Stimulated activated CD4-positive, alpha-beta T cell treated with anti-CD3 and anti-CD28 coated beads, Interleukin-1b, Interleukin-23, amount 100 ng/mL, for 48 hours (primary cell): Measurements from ENCODE around the gene RGR.

Experiments
- DNase-seq: peaks from one replicate; pipeline ENCODE4 v3.0.0-alpha.2; 2020

RGR gene

DNA sequence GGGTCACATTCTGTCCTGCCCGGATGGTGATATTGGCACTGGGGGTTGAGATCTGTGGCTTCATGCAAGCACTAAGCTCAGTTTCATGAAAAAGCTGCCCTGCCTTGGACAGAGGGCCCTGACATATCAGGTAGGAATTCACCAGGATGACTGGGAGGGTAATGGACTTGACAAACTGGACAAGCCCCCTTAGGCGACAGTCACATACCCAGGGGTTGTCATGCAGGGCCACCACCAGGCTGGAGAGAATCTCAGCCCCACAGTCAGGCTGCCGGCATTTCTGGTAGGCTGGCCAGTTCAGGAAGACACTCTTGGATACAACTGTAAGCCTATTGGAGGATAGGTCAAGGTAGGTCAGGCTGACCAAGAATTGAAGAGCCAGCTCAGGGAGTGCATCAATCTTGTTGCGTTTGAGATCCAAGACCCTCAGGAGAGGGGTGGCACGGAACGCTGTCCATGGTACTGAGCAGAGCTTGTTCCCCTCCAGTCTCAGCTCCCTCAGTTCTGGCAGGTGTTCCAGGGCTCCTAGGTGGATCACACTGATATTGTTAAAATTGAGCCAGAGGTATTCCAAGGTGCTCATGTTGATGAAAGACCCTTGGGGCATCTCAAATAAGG lies 20.3 kb upstream of the RGR start:
- no peak for DNase-seq

GRCh38 chr10:84225427-84226173 lies 19.3 kb upstream of the RGR start, which contains the start of gene LRIT2:
Gene LRIT2, minus strand, starts transcription at chr10:84225544. Its CDS starts 24 bp downstream, at chr10:84225520.
- no peak for DNase-seq

GRCh38 chr10:84226616-84227015 lies 18.2 kb upstream of the RGR start:
- no peak for DNase-seq

DNA sequence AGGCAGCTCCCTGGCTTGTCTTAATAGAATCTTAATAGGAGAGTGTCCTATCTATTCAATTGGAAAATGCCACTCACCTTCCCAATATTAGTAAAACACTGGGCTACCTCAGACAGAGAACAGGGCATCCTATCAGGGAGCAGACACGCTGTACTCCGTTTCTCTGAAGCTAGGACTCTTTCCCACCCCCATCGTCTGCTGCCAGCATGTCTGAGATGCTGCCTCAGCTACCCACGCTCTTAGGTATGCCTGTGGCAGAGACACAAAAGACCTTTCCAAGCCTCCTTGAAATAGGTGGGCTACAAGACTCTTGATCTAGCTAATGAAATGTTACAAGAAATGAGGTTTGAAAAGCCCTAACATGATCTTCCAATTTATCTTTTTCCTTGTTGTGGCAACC lies 17.0 kb upstream of the RGR start:
- no peak for DNase-seq

- DNase-seq = no peak
These were observed 14.5 kb upstream of the RGR start for GRCh38 chr10:84230359-84230758.

- no peak for DNase-seq
These were observed 12.5 kb upstream of the RGR start for GRCh38 chr10:84232376-84232775.

DNA sequence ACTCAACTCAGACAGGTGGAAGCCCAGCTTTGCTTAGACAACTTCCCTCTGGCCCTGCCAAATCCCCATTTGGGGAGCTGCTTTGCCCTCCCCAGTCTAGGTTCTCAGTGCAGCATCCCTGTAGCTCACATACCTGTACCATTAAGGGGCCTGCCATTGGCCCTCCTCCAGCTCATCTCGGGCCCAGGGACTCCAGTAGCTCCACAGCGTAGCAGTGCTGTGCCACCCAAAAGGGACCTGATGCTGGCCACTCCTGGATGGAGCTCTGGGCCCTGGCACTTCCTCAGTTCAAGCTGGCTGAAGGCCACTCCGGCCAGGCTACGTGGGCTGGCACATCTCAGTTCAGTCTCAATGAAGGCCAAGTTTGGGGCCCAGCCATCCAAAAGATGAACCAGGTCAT lies 10.9 kb upstream of the RGR start:
- no peak for DNase-seq

GRCh38 chr10:84234479-84234878 lies 10.4 kb upstream of the RGR start:
- DNase-seq = no peak

DNA sequence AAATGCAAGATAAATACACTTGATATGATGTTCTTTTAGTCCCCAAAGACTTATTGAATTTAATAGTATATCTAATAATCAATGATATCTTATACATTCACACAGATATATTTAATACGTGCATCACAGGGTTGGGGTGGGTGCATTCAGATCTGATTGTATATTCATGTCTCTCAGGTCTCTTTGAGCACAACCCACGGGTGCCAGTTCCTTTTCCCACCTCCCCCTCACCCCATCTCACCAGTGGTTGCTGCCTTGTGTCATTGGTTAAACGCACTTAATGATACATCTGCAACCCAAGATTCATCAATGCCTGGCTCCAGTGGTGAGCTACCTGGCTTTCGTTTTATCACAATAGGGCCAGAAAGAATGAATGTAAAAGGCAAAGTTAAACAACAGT lies 9.8 kb upstream of the RGR start:
- no peak for DNase-seq

DNA sequence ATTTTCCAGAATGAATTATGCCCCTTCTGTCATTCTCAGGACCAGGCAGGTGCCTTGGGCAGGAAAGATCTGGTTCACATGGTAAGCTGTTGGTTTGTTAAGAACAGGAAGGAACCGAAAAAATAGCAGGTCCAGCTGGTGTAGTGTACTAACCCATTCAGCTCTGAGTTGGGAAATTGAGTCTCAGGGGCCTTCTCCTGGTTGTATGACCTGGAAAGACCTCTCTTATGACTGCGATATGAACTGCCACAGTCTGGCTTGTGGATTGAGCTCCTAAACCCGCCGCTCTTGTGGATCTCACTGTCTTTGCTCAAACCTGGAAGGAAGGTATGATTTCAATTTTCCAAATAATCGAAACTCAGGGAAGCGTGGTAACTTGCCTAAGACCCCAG lies 8.1 kb upstream of the RGR start:
- DNase-seq = no peak

DNA sequence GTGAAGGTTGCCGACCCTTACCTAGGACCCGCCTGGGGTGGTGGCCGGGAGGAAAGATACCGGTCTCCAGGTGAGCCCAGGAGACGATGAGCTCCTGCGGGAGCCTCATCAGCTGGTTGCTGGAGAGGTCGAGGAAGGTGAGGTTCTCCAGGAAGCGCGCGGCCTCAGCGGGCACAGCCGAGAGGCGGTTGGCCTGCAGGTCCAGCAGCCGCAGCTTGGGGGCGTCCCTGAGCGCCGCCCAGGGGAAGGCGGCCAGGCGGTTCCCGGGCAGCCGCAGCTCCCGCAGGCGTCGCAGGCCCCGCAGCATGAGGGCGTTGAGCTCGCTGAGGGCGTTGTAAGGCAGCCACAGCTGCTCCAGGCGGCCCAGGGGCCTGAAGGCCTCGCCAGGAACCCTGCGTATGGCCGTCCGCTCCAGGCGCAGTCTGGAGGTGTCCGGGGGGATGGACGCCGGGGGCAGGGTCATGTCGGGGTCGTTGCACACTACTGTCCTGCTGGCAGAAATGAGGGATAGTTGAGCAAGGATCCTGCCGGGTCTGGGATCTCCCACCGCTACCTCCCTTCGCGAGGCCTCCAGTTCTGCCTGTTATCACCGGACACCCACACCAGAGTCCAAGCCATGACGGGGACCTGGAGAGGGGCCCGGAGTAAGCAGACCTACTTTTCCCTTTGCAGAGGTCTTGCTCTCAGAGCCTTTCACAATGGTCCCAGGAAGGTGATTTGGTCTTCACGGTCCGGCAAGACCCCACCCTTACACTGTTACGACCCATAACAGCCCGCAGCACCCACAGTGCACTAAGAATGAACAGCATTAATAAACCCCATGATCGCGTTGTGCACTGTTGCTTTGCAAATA lies 7.4 kb upstream of the RGR start:
- no peak for DNase-seq

DNA sequence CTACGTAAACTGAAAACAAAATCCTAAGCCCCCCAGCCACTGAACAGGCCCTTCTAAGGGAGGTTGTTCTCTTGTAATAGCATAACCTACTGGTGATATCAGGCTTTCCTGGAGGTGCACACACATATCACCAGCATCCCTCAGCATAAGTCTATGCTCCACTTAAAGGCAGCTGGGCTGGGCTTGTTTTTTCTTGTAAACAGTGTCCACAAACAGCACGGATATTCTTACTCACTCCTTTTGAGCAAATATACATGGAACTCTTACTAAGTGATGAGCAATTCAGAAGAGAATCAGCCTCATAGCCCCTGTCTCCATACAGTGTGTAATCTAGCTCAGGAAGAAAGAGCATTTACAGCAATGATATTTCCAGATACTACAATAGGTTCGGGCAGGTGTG lies 5.9 kb upstream of the RGR start:
- DNase-seq = no peak

- DNase-seq = no peak
These were observed 3.6 kb upstream of the RGR start, which contains the start of gene LRIT1 for GRCh38 chr10:84241185-84241790. Gene LRIT1, minus strand, starts transcription at chr10:84241546. Its CDS starts 107 bp downstream, at chr10:84241439.

DNA sequence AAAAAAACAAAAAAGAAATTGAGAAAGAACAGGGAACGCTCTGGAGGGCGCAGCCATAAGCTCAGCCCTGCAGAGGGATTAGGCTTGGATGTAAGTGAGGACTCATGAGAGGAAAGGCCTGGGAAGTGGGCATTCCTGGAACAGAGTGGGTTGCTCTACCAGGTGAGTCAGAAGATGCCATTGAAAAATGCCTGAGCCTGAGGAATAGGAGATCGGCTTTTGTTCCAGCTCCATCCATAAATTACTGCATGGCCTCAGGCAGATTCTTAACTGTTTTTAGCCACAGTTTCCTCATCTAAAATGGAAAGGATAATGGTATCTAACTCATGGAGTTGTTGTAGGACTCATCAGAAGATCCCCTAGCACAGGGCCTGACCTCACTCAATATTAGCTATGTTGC lies 1.1 kb upstream of the RGR start:
- no peak for DNase-seq

- DNase-seq = no peak
These were observed 2.6 kb downstream of the RGR start for GRCh38 chr10:84247496-84247895.

DNA sequence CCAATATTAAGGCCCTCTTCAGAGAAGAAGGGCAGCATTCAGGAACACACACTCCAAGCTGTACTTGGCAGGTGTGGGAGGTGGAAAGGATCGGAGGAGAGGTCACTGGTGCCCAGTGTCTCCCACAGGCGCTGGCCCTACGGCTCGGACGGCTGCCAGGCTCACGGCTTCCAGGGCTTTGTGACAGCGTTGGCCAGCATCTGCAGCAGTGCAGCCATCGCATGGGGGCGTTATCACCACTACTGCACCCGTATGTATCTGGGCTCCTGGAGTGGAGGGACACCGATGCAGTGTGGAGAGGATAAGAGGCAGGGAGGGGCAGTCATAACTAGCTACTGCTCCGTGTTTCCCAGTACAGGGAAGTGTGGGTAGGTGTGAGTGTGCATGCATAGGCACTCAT lies 3.9 kb downstream of the RGR start:
- DNase-seq = no peak

DNA sequence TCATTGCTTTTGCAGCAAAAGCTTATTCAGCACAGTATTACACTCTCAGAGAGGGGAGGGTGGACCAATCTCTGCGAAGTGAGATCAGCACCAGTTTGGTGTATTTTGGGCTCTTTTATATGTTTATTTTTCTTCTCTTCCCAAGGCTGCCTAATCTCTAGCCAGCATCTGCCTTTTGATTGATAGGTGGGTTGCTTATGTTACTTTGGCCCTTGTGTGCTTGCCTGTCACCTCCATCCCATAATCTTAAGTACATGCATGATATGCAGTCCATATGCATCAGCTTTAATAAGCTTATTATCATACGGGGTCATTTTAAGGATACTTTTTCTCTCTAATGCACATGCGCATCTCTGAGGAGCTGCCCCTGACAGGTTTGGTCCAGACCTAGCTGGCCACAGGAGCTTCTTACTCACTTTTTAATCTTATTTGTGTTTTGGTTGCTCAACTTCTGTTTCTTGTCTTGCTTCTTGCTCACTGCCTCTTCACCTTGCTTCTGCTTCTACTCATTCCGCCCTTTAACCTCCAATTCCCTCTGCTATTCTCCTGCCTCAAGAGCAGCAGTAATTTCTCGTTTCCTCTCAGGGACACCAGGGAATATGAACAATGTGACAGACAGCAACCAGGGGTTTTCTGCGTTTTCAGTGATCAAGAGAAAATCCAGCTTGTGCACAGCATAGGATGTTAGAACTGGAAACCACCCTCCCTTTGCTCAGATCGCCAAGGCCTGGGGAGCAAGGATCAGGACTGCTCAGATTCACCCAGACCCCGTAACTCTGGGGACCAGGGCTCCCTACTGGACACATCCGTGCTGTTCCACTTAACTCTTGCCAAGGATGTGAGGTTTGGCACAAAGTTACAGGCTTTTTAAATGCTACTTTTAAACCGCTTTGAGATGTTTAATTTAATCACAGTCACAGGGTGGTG lies 10.0 kb downstream of the RGR start:
- DNase-seq = no peak

GRCh38 chr10:84256510-84257342 lies 11.9 kb downstream of the RGR start:
- peak; percentile 63 for DNase-seq

DNA sequence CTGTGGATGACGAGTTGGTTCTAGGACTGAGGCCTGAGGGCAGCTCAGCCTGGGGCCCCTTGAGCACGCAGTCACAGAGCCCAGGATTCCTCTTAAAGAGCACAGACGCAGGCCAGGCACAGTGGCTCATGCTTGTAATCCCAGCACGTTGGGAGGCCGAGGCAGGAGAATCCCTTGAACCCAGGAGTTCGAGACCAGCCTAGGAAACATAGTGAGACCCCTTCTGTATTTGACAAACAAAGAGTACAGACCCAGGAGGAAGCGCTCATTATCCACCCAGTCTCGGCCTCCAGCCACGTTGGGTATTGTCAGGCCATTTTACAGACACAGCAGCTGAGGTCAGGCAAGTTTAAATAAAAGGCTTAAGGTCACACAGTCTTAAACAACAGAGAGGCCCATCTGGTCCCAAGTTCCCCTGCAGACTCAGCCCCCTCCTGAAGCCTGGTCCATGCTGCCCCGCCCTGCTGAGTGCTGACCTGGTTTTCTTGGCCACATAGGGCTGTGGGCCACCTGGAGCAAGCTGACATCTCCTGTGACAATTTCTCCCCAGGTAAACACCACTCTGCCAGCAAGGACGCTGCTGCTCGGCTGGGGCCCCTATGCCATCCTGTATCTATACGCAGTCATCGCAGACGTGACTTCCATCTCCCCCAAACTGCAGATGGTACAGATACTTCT lies 12.6 kb downstream of the RGR start:
- DNase-seq = no peak

- DNase-seq = no peak
These were observed 13.3 kb downstream of the RGR start for GRCh38 chr10:84258034-84258695.
